Activated CD4-positive, alpha-beta T cell treated with anti-CD3 and anti-CD28 coated beads, Interleukin-2, amount 50 U/mL, for 16 hours (primary cell): ENCODE measurements around the gene PLB1.
A peak's percentile ranks its signal among the peaks of the same experiment; 100 is the strongest.

Experiments used
- DNase-seq: peaks from one replicate; pipeline ENCODE4 v3.0.0-alpha.2; 2020

The PLB1 gene

GRCh38 chr2:28631514-28632206 is 135.8 kb downstream of the PLB1 start:
- DNase-seq, result no peak

GRCh38 chr2:28632791-28633190 is 136.9 kb downstream of the PLB1 start:
- no peak for DNase-seq

- no peak for DNase-seq
Measured at GRCh38 chr2:28633204-28633603, 137.3 kb downstream of the PLB1 start.

- no peak for DNase-seq
Measured at GRCh38 chr2:28633746-28634145, 137.9 kb downstream of the PLB1 start.

- no peak for DNase-seq
Measured at GRCh38 chr2:28635191-28635611, 139.3 kb downstream of the PLB1 start.

GRCh38 chr2:28636491-28636890 is 140.6 kb downstream of the PLB1 start:
- no peak for DNase-seq

GRCh38 chr2:28637066-28638047 is 141.5 kb downstream of the PLB1 start:
- DNase-seq, result no peak

GRCh38 chr2:28638102-28638501 is 142.2 kb downstream of the PLB1 start:
- DNase-seq, result no peak

GRCh38 chr2:28639092-28639691 is 143.3 kb downstream of the PLB1 start:
- no peak for DNase-seq

GRCh38 chr2:28639836-28640235 is 144.0 kb downstream of the PLB1 start:
- no peak for DNase-seq

- no peak for DNase-seq
Measured at GRCh38 chr2:28640260-28640907, 144.5 kb downstream of the PLB1 start.

- DNase-seq, result no peak
Measured at GRCh38 chr2:28640908-28641300, 145.0 kb downstream of the PLB1 start.

- DNase-seq, result no peak
Measured at GRCh38 chr2:28642796-28643195, 146.9 kb downstream of the PLB1 start.

GRCh38 chr2:28643327-28643726 is 147.5 kb downstream of the PLB1 start:
- DNase-seq, result no peak

GRCh38 chr2:28643911-28644334 is 148.1 kb downstream of the PLB1 start:
- DNase-seq, result no peak

GRCh38 chr2:28644760-28645159 is 148.9 kb downstream of the PLB1 start:
- DNase-seq, result no peak

- DNase-seq, result no peak
Measured at GRCh38 chr2:28645553-28645952, 149.7 kb downstream of the PLB1 start.

GRCh38 chr2:28647682-28648081 is 151.8 kb downstream of the PLB1 start:
- no peak for DNase-seq

- DNase-seq, result no peak
Measured at GRCh38 chr2:28648147-28648546, 152.3 kb downstream of the PLB1 start.

GRCh38 chr2:28648671-28649395 is 153.0 kb downstream of the PLB1 start:
- DNase-seq, result no peak

- peak; percentile 67 for DNase-seq
Measured at GRCh38 chr2:28649481-28650265, 153.8 kb downstream of the PLB1 start.

GRCh38 chr2:28650266-28650584 is 154.4 kb downstream of the PLB1 start:
- DNase-seq, result no peak
